Ureter (tissue), 1 donor: ENCODE results near the gene TMEM119. TPM values are rescaled to one million over a fixed set of nuclear protein-coding genes. Genes with fewer than 3 reads are reported as not detected.

Experiments
- DNase-seq: peaks from one replicate; pipeline ENCODE4 v3.0.0-alpha.2; 2020; ENCODE audit warnings: low spot score
- total RNA-seq: library from RNA; stranded (reverse); gene quantifications from one replicate; pipeline ENCODE4 v1.2.4, GENCODE V29; 2023
- donor health status: DM: yes; HTN: yes; CAD: no.

The TMEM119 gene
- total RNA-seq, 1 donor from 2014 or later, result 15.9 TPM

GRCh38 chr12:108616941-108617858 lies 19.3 kb upstream of the TMEM119 start:
- no peak for DNase-seq

- DNase-seq, result no peak
Observed at GRCh38 chr12:108616359-108616758, 18.5 kb upstream of the TMEM119 start.

- DNase-seq, result no peak
Observed at GRCh38 chr12:108615918-108616317, 18.0 kb upstream of the TMEM119 start.

GRCh38 chr12:108614639-108615038 lies 16.8 kb upstream of the TMEM119 start:
- DNase-seq, result no peak

GRCh38 chr12:108614041-108614440 lies 16.2 kb upstream of the TMEM119 start:
- no peak for DNase-seq

GRCh38 chr12:108613548-108613947 lies 15.7 kb upstream of the TMEM119 start:
- DNase-seq, result no peak

- DNase-seq, result no peak
Observed at GRCh38 chr12:108612788-108613282, 15.0 kb upstream of the TMEM119 start.

GRCh38 chr12:108611884-108612415 lies 14.1 kb upstream of the TMEM119 start:
- no peak for DNase-seq

- no peak for DNase-seq
Observed at GRCh38 chr12:108610856-108611605, 13.1 kb upstream of the TMEM119 start.

- DNase-seq, result no peak
Observed at GRCh38 chr12:108610336-108610815, 12.5 kb upstream of the TMEM119 start.

GRCh38 chr12:108609537-108610335 lies 11.9 kb upstream of the TMEM119 start:
- DNase-seq, result peak; percentile 77

GRCh38 chr12:108608616-108609015 lies 10.7 kb upstream of the TMEM119 start:
- no peak for DNase-seq

- DNase-seq, result no peak
Observed at GRCh38 chr12:108607981-108608600, 10.2 kb upstream of the TMEM119 start.

- no peak for DNase-seq
Observed at GRCh38 chr12:108606492-108606891, 8.6 kb upstream of the TMEM119 start.

GRCh38 chr12:108605690-108606406 lies 8.0 kb upstream of the TMEM119 start:
- DNase-seq, result no peak

GRCh38 chr12:108605000-108605689 lies 7.3 kb upstream of the TMEM119 start:
- no peak for DNase-seq

- DNase-seq, result no peak
Observed at GRCh38 chr12:108604208-108604941, 6.5 kb upstream of the TMEM119 start.

GRCh38 chr12:108603743-108604142 lies 5.9 kb upstream of the TMEM119 start:
- no peak for DNase-seq
